GM12865 (cell line): ENCODE data around the gene DEPDC1.

Experiments used
- DNase-seq: peaks from one replicate; pipeline ENCODE4 v3.0.0; 2010; ENCODE audit warnings: low read depth
- H3K4me3 ChIP-seq: 2 replicates; pipeline ENCODE4 v1.5.1; 2011; ENCODE audit warnings: mild to moderate bottlenecking, low read depth, low read length, control low read depth
- TF ChIP-seq, protein P1 (sequence below): IDR thresholded peaks from 2 replicates; pipeline ENCODE4 v1.5.1; 2011; ENCODE audit warnings: low read length, control low read depth, low read depth, inconsistent platforms; ENCODE audit not compliant: insufficient read depth; ENCODE audit errors: missing control alignments

DEPDC1 gene, protein sequence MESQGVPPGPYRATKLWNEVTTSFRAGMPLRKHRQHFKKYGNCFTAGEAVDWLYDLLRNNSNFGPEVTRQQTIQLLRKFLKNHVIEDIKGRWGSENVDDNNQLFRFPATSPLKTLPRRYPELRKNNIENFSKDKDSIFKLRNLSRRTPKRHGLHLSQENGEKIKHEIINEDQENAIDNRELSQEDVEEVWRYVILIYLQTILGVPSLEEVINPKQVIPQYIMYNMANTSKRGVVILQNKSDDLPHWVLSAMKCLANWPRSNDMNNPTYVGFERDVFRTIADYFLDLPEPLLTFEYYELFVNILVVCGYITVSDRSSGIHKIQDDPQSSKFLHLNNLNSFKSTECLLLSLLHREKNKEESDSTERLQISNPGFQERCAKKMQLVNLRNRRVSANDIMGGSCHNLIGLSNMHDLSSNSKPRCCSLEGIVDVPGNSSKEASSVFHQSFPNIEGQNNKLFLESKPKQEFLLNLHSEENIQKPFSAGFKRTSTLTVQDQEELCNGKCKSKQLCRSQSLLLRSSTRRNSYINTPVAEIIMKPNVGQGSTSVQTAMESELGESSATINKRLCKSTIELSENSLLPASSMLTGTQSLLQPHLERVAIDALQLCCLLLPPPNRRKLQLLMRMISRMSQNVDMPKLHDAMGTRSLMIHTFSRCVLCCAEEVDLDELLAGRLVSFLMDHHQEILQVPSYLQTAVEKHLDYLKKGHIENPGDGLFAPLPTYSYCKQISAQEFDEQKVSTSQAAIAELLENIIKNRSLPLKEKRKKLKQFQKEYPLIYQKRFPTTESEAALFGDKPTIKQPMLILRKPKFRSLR

DNA sequence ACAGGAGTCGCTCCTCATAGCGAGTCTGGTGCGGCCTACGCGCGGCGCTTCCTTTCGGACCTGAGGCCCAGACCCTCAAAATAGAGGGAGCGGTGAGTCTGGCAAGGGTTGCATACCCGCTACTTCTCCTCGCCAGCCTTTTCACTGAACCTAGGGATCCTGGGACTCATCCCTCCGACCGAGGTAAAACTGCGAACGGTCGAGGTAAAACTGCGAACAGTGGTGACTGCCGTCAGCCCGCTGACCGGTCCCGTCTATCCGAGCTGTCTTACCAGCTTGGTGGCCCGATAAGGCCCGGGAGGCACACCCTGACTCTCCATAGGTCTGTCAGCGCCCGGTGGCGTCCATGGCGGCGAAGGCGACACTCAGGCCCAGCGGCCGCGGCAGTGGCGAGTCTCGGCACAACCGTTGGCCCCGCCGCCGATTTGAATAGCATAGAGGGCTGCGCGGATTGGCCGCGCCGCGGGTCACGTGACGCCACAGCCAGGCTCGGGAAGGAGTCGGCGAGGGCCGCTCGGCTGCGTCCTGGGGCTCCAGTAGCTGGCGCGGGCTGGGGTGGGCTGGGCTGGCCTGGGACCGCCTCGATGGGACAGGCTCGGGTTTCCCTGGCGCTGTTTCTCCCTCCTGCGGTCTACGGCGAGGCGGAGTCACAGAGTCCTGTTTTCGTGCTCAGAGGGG is at the start of gene DEPDC1:
TSS of gene DEPDC1 (minus strand) at position 403 of the 678 bp plus-strand sequence. CDS start at position 320, 83 bp downstream.
- peak within 1 kb of the TSS; percentile 85 for H3K4me3 ChIP-seq
- TF ChIP-seq, protein P1, sequence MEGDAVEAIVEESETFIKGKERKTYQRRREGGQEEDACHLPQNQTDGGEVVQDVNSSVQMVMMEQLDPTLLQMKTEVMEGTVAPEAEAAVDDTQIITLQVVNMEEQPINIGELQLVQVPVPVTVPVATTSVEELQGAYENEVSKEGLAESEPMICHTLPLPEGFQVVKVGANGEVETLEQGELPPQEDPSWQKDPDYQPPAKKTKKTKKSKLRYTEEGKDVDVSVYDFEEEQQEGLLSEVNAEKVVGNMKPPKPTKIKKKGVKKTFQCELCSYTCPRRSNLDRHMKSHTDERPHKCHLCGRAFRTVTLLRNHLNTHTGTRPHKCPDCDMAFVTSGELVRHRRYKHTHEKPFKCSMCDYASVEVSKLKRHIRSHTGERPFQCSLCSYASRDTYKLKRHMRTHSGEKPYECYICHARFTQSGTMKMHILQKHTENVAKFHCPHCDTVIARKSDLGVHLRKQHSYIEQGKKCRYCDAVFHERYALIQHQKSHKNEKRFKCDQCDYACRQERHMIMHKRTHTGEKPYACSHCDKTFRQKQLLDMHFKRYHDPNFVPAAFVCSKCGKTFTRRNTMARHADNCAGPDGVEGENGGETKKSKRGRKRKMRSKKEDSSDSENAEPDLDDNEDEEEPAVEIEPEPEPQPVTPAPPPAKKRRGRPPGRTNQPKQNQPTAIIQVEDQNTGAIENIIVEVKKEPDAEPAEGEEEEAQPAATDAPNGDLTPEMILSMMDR = no peak
- DNase-seq = peak; percentile 93

DNA sequence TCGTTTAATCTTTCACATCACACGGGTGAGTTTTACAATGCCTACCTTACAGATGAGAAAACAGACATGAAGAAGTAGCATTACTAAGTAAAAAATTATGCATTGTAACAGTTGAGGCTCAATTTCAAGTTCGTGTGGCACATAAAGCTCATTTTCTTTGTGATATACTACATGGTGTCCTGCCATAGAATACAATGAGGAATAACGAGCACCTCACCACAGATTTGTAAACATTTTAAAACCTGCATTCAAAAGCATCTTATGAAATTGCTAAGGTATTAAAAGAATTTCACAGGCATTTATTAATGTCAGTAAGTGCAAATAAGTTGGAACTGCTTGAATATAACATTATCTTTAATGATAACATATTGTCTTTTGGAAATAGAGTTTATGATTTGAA is 47.8 kb upstream of the DEPDC1 start:
- no peak overlapping the region for H3K4me3 ChIP-seq
- no peak for DNase-seq
- TF ChIP-seq, protein P1 = no peak

DNA sequence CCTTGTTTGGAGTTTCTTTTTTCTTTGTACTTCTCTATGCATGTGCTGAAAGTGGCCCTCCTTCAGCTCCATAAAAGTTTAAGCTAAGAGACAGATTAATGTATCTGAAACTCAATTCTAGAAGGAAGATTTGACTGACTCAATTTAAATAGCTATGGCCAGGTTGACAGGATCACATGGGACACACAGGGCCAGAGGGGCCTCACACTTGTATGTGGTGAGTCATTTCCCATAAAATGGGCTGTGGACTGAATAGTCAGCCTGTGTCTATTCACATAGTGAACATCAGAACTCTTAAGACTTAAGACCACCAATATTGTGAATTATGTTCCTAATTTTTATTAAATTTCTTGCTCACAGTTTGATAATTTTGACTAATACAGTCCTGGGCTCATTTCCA is 45.7 kb upstream of the DEPDC1 start:
- DNase-seq = no peak
- TF ChIP-seq, protein P1 = no peak
- no peak overlapping the region for H3K4me3 ChIP-seq

DNA sequence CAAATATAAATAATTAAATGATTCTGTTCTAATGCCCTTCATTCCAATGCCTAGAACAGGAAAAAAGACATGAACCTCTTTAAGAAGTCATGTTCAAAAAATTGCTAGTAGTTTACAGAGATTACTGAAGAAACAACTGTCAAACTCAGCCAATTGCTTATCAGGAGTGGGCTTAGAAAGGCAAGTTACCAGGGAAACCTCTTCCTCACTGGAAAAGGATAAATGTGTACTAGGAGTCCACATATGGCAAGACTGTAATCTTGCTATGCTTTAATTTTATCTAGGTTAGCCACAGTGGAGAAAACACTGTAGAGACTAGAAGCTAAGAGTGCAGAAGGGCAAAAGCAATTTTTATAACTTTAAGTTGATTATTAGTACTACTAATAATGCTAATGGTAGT is 42.1 kb upstream of the DEPDC1 start:
- TF ChIP-seq, protein P1 = no peak
- no peak for DNase-seq
- no peak overlapping the region for H3K4me3 ChIP-seq

DNA sequence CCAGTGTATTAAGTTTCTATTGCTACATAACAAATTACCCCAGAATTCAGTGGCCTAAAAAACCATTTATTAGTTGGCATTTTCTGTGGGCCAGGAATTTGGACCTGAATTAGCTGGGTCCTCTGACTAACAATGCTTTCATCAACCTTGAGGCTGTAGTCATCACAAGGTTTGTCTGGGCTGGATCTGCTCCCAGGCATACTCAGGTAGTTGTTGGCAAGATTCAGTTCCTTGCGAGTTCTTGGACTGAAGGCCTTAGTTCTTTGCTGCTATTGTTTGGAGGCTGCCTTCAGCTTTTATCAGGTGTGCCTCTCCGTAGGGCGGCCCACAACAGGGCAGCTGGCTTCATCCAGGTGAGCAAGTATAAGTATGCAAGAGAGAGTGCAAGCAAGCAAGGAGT is 31.4 kb upstream of the DEPDC1 start:
- no peak overlapping the region for H3K4me3 ChIP-seq
- TF ChIP-seq, protein P1 = no peak

DNA sequence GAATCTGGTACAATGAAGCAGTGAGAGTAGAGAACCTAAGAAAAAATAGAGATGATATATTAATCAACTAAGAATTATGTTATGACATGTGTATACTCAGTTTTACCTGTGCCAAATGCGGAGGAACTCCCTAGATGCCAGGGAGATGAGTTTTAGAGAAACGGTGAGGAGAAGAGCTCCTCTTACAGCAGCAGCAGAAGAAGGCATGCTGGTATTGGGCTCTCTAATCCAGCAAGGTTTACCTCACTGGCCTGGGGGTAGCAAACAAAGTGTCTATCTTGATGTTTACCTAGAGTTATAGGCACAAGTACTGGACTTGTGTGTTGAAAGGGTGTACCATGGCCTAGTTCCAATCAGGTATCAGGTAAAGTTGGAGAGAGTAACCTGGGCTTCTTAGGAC is 28.9 kb upstream of the DEPDC1 start:
- DNase-seq = no peak
- TF ChIP-seq, protein P1 = no peak
- H3K4me3 ChIP-seq = no peak overlapping the region

More for the DNA sequence above, 31.4 kb upstream of the DEPDC1 start:
- DNase-seq = no peak
